Posterior cingulate gyrus (tissue), 11 donors: ENCODE data around the gene ZFR2.
A peak's percentile ranks its signal among the peaks of the same experiment; 100 is the strongest.
"Not testable (repeated sequence)": the region's sequence is repeated elsewhere in the genome, so short reads cannot be mapped to it uniquely, and the experiment has no call there.

Experiments used
- DNase-seq, 10 donors: peaks; one replicate each; pipeline versions ENCODE4 v3.0.0 to v3.0.0-alpha.2; 2020 to 2021; ENCODE audit warnings: mixed read lengths in 3 of 10
- intact Hi-C: fragments of 100-400 bp; cut with DNase I; formaldehyde crosslinking; loops from one replicate; pipeline ENCODE4 v1.15.1; 2023

ZFR2 gene

DNA sequence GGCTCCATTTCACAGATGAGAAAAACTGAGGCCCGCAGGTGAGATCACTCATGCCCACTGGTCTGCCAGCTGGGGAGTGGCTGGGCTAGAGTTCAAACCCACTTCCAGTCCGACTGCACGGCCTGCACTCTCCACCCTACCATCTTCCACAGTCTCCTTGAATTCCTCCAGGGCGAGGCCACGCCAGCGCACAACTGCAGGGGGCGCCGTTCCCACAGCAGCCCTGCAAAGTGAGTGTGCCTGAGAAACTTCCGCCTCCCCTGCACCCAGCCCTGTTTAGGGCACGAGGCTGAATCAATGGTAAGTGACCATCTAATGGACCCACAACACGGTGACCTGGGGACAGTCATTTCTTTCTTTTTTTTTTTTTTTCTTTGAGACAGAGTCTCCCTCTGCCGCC is 10.8 kb upstream of the ZFR2 start:
- intact Hi-C loops: no loop called here
- no peak for DNase-seq

DNA sequence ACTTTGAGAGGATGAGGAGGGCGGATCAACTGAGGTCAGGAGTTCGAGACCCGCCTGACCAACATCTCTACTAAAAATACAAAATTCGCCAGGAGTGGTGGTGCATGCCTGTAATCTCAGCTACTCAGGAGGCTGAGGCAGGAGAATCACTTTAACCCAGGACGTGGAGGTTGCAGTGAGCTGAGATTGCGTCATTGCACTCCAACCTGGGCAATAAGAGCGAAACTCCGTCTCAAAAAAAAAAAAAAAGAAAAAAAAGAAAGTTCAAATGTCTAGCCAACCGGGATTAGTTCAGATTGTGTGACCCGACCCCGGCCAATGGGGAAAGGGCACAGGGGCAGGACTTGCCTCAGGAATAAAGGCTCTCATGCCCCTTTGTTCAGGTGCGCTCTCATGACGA is 5.9 kb upstream of the ZFR2 start:
- DNase-seq, intact Hi-C loops: not testable (repeated sequence)

DNA sequence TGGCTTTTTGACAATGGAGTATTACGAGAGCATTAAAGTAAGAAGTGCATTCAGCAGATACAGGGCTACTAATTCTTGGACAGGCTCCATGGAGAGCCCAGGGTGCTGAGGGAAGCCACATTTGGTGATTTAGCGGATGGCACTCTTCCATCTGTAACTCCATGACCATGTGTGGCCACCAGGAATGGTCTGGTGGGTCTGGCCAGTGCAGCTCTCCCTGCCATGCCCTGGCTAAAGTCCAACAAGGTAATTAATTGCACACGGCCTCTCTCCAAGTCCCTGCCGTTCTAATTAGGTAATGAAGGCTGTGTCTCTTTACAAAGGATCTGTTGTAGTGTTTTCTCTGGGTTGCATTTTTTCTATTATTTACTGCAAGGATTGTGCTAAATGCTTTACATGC is 4.3 kb upstream of the ZFR2 start:
- DNase-seq: no peak
- intact Hi-C loops: no loop called here

DNA sequence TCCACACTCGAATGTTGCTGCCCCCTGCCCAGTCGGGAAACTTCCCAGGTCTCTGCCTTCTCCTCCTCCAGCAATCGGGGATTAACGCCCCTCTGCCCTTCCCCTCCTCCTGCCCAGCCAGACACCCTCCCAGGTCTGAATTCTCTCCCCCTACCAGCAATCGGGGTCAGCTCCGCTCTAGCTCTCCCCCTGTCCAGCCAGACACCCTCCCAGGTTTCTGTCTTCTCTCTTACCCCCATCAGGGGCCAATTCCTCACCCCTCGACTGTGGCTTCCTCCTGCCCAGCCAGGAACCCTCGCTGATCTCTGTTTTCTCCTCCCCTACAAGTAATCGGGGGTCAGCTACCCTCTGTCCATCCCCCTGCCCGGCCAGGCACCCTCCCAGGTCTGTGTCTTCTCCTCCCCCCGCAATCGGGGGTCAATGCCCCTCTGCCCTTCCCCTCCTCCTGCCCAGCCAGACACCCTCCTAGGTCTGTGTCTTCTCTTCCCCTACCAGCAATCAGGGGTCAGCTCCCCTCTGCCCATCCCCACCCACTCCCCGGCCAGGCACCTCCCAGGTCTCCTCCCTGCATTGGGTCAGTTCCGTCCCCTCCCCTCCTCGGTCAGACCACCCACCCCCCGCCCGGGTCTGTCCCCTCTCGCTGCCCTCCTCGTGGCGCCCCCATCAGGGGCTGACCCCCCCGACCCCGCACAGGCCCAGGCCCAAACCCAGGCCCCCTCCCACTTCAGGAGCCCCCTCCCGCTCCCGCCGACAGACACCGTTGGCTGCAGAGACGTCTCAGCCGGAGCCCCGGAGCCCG is 668 bp downstream of the ZFR2 start:
- intact Hi-C loops: no loop called here
- no peak for DNase-seq

DNA sequence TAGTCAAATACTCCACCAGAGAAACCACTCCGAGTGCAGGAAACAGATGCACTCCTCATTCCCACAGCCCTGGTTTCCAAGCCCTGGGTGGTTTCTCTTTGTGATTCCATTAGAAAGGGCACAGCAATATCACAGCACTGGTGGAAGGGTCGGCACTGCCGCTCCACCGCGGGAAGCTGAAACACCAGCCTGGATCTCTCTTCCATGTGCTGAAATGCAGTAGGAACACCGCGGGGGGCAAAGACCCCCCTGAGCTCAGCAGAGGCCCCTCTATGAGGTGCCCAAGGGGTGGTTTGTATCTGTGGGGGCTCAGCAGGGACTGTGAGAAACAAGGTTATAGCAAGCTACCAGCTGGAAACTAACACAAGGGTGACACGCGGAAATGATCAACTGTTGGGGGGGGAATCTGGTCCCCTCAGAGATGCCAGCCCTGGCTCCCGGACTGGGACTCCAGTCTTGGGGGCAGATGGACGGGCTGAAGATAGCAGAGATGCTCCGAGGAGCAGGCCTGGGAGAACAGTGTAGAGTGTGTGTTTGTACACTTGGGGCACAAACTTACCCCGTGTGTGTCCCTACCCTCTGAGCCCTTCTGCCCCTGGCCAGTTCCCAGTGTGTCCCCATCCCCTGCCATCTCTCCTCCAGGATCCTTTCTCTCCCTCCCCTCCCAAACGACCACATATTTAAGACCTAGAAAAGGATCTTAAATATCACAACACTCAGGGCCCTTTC is 1.8 kb downstream of the ZFR2 start:
- intact Hi-C loops: no loop called here

DNA sequence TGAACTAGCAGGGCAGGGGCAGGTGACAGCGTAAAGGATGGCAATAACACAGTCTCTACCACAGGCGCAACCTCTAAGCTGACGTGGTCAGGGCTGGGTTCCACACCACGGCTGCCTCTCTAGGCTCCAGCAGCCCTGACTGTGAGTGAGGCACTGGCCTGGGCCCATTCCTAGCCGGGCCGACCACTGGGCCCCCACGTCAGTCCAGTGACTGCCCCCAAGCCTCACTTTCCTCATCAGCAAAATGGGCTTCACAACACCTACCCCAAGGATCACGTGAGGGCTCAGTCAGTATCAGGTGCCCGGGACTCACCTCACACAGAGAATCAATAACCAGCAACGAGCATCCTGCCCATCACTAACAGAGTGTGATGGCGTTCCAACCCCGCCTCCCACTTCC is 5.2 kb downstream of the ZFR2 start:
- no peak for DNase-seq
- intact Hi-C loops: no loop called here

More for the DNA sequence above, 1.8 kb downstream of the ZFR2 start:
- DNase-seq: no peak

- DNase-seq: peak in 1 of 10 donors; percentile 72
- intact Hi-C loops: no loop called here
These were observed 5.9 kb downstream of the ZFR2 start for GRCh38 chr19:3862826-3863500.

DNA sequence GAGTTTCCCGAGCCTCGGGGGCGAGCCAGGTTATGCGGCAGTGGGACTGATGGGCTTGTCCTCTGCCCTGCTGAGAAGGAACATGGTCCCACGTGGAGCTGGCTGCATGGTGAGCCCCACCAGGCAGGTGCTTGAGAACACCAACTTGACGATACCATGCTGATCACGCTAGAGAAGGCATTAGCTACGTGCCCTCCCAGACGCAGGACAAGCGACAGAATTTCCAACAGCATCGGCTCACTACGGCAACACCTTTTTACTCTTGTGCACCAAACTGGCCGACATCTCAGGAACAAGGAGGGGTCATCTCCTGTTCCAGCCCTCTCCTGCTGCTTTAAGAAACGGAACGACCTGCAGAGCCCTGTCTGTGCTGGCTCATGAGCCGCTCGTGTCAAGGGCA is 8.3 kb downstream of the ZFR2 start:
- intact Hi-C loops: no loop called here

DNA sequence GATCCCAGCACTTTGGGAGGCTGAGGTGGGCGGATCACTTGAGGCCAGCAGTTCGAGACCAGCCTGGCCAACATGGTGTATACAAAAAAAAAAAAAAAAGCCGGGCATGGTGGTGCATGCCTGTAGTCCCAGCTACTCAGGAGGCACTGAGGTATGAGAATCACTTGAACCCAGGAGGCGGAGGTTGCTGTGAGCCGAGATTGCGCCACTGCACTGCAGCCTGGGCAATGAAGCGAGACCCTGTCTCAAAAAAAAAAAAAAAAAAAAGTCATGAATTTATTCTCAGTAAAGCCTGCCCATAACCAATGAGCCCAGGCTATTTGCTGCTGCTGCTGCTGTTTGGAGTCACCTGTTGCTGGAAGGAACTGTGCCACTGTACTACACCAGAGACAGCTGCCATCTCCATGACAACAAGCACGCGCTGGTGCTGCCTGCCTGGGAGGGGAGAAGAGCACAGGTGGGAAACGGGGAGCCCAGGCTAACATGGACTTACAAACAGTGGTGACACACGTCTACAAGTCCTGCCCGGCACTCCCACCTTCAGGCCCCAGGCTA is 11.3 kb downstream of the ZFR2 start:
- intact Hi-C loops: no loop called here

More for the DNA sequence above, 8.3 kb downstream of the ZFR2 start:
- DNase-seq: no peak

DNA sequence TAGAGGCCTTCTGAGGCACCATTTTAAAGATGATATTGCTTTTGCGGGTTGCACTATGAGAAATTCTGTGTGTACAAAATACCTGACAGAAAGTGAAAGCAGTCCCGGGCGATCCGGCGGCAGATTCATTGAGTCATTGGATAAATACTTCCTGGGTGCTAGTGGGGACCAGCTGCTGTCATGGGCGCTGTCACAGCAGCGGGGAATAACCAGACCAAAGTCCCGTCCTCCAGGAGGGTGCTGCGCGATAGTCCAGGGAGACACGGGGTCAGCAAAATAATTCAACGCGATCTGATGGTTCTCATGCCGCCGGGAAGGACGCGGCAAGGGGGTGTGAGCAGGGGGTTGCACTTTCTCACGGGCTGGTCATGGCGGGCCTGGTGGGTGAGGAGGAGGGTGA is 13.5 kb downstream of the ZFR2 start:
- no peak for DNase-seq
- intact Hi-C loops: no loop called here

More for the DNA sequence above, 11.3 kb downstream of the ZFR2 start:
- DNase-seq: peak in 3 of 10 donors; percentile 38 to 88 (median 44)

- no peak for DNase-seq
- intact Hi-C loops: no loop called here
These were observed 16.1 kb downstream of the ZFR2 start for GRCh38 chr19:3852614-3853254.

- no peak for DNase-seq
- intact Hi-C loops: no loop called here
These were observed 16.7 kb downstream of the ZFR2 start for GRCh38 chr19:3852177-3852511.

- DNase-seq: no peak
- intact Hi-C loops: no loop called here
These were observed 17.3 kb downstream of the ZFR2 start for GRCh38 chr19:3851254-3852176.

GRCh38 chr19:3850320-3850972 is 18.4 kb downstream of the ZFR2 start:
- DNase-seq: no peak
- intact Hi-C loops: no loop called here

- DNase-seq: no peak
- intact Hi-C loops: no loop called here
These were observed 19.1 kb downstream of the ZFR2 start for GRCh38 chr19:3849787-3850186.

- no peak for DNase-seq
- intact Hi-C loops: no loop called here
These were observed 19.7 kb downstream of the ZFR2 start for GRCh38 chr19:3849092-3849491.

DNA sequence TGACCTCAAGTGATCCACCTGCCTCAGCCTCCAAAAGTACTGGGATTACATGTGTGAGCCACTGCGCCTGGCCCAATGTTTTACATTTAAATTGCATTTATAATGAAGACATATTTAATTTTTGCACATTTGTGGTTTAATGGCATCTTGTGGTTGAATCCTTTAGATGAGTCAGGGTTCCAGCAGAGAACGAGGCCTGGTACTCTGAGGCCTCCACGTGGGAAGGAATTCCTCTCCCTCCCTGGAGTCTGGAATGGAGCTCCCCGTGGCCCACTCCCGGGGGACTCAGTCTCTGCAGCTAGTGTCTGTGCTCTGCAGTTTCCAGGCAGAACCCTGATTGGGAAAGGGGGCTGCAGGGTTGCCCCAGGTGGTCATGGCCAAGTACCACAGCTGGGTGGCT is 24.2 kb downstream of the ZFR2 start:
- DNase-seq: no peak
- intact Hi-C loops: no loop called here

- intact Hi-C loops: no loop called here
- no peak for DNase-seq
These were observed 25.9 kb downstream of the ZFR2 start for GRCh38 chr19:3842948-3843347.

DNA sequence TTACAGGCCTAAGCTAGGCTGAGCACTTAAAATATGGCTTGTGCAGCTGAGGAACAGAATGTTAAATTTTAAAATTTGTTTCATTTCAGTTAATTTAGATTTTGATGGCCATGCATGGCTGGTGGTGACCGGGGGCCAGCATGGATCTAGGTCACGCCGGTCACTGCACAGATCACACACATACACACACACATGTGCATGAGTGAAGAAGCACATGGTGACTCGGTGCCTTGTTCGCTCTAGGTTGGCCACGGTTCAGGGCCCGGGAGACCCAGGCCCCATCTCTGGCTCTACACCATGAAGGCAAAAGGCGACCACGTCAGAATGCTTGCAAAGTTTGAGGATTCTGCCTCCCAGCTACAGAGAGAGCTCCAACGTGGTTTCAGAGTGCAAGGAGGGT is 28.0 kb downstream of the ZFR2 start:
- intact Hi-C loops: no loop called here
- no peak for DNase-seq
